ENCODE data around the gene ABL2.
"Not testable (repeated sequence)": the region's sequence is repeated elsewhere in the genome, so short reads cannot be mapped to it uniquely, and the experiment has no call there.

ABL2 gene

GRCh38 chr1:179234863-179235262 is 5.4 kb upstream of the ABL2 start:
- no peak for DNase-seq (ENCODE audit: insufficient read length, low spot score)
- FAIRE-seq: no peak
- no peak for TF ChIP-seq POLR2A (IDR thresholded peaks at IDR 0.05; ENCODE audit: low read depth, low read length)

DNA sequence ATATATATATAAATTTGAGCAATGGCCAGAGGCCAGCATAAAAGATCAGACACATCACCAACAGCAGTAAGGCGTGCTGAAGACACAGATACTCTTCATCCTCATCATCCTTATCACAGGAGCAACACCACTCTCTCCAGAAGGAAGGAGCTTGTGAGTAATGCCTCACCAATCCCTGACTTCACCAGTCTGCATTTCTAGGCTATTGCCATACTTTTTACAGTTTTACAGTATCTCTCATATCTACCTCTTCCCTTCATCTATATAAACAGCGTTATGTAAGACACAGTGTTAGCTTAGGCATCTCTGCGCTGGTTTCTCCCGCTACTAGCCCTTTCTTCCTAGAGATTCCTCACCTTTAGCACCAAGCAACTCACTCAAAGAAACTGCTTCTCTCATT is 2.4 kb upstream of the ABL2 start:
- FAIRE-seq (peak; percentile 23), DNase-seq (ENCODE audit: insufficient read length, low spot score) (peak; percentile 28)
- TF ChIP-seq POLR2A (IDR thresholded peaks at IDR 0.05; ENCODE audit: low read depth, low read length): no peak

GRCh38 chr1:179230721-179231120 is 1.2 kb upstream of the ABL2 start:
- FAIRE-seq (no peak), DNase-seq (ENCODE audit: insufficient read length, low spot score) (no peak)
- TF ChIP-seq POLR2A (IDR thresholded peaks at IDR 0.05; ENCODE audit: low read depth, low read length): no peak

- no peak for FAIRE-seq
- TF ChIP-seq POLR2A (IDR thresholded peaks at IDR 0.05; ENCODE audit: low read depth, low read length): no peak
- peak; percentile 15 for DNase-seq (ENCODE audit: insufficient read length, low spot score)
Observed at GRCh38 chr1:179230251-179230650, 774 bp upstream of the ABL2 start.

- no peak for FAIRE-seq
- TF ChIP-seq POLR2A (IDR thresholded peaks at IDR 0.05; ENCODE audit: low read depth, low read length): no peak
- no peak for DNase-seq (ENCODE audit: insufficient read length, low spot score)
Observed at GRCh38 chr1:179228783-179229213, 679 bp downstream of the ABL2 start.

GRCh38 chr1:179226738-179227137 is 2.7 kb downstream of the ABL2 start:
- no peak for DNase-seq (ENCODE audit: insufficient read length, low spot score)
- TF ChIP-seq POLR2A (IDR thresholded peaks at IDR 0.05; ENCODE audit: low read depth, low read length): no peak
- no peak for FAIRE-seq

DNA sequence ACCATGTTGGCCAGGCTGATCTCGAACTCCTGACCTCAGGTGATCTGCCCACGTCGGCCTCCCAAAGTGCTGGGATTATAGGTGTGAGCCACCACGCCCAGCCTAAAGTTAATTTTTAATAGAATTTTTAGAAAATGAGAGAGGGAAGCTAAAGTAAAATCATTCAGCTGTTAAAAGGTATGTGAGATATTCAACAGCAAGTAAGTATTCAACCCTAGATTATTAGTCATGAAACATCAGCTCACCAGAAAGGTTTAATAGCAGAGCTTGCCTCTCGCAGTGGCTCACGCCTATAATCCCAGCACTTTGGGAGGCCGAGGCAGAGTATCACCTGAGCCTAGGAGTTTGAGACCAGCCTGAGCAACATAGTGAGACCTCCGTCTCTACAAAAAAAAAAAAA is 5.0 kb downstream of the ABL2 start:
- DNase-seq (ENCODE audit: insufficient read length, low spot score); FAIRE-seq: not testable (repeated sequence)

DNA sequence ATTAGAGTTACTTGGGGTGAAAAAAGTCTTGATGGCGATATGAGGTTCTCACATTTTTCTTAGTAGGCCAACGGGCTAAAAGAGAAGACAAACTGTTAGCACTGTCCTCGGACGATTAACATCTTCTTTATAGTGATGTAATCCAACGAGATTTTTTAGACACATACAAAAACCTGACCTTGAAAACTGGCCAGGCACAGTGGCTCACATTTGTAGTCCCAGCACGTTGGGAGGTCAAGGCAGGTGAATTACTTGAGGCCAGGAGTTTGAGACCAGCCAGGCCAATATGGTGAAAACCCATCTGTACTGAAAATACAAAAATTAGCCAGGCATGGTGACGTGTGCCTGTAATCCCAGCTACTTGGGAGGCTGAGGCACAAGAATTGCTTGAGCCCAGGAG is 8.4 kb downstream of the ABL2 start:
- not testable (repeated sequence) for FAIRE-seq; DNase-seq (ENCODE audit: insufficient read length, low spot score)

GRCh38 chr1:179217943-179218507 is 11.5 kb downstream of the ABL2 start:
- no peak for DNase-seq (ENCODE audit: insufficient read length, low spot score)
- FAIRE-seq: no peak
- TF ChIP-seq POLR2A (IDR thresholded peaks at IDR 0.05; ENCODE audit: low read depth, low read length): no peak

GRCh38 chr1:179213317-179213716 is 16.2 kb downstream of the ABL2 start:
- not testable (repeated sequence) for FAIRE-seq; DNase-seq (ENCODE audit: insufficient read length, low spot score)

GRCh38 chr1:179208681-179209477 is 20.6 kb downstream of the ABL2 start:
- FAIRE-seq: no peak
- TF ChIP-seq POLR2A (IDR thresholded peaks at IDR 0.05; ENCODE audit: low read depth, low read length): no peak
- no peak for DNase-seq (ENCODE audit: insufficient read length, low spot score)

DNA sequence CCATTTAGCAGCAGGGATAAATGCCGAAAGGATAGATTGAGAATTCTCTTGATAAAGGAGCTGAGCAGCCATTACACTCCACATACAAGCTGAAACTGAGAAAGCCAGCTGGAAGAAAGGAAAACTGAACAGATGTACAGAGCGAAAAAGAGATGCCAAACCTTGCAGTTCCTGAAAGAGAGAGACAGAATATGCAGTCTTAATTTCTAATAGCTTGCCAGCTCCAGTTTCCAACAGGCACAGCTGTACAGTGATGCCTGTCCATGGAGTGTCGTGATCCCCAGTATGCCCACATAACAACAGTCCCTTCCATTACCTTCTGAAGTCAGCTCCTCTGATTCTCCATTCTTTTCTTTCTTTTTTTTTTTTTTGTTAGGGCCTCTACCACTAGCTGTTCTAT is 22.7 kb downstream of the ABL2 start:
- TF ChIP-seq POLR2A (IDR thresholded peaks at IDR 0.05; ENCODE audit: low read depth, low read length): no peak
- DNase-seq (ENCODE audit: insufficient read length, low spot score): no peak
- FAIRE-seq: no peak

DNA sequence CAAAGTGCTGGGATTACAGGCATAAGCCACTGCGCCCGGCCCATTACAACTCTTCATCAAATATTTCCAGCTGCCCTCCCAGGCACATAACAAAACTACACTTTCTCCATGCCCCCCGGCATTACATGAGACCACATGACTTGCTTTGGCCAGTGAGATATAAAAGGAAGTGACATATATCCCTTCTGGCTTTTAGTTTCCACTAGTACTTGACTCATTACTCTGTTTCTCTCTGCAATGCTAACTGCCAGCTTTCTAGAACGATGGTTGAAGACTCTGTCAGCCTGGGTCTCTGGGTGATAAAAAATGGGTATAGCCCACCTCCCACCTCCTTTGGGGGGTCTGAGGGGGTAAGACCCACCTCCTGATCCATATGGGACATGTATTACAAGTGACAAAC is 24.2 kb downstream of the ABL2 start:
- DNase-seq (ENCODE audit: insufficient read length, low spot score): no peak
- no peak for TF ChIP-seq POLR2A (IDR thresholded peaks at IDR 0.05; ENCODE audit: low read depth, low read length)
- no peak for FAIRE-seq

DNA sequence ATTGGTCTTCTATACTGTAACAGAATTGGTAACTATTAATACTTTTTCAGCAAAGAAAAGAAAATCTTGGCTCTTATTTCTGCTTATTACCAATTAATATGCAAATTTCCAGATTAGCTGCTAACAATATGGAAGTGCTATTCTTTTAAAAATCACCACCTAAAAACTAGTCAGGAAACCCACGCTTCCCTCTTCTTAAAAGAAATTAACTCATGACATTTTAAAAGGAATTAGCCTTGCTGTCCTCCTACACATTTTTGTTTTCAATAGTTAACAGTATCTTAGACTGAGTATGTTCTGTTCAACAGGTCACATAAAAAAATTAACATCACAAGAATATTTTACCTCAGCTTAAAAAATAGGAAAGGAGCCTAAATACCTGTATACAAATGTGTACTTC is 27.3 kb downstream of the ABL2 start:
- DNase-seq (ENCODE audit: insufficient read length, low spot score) (no peak), FAIRE-seq (no peak)
- TF ChIP-seq POLR2A (IDR thresholded peaks at IDR 0.05; ENCODE audit: low read depth, low read length): no peak

DNA sequence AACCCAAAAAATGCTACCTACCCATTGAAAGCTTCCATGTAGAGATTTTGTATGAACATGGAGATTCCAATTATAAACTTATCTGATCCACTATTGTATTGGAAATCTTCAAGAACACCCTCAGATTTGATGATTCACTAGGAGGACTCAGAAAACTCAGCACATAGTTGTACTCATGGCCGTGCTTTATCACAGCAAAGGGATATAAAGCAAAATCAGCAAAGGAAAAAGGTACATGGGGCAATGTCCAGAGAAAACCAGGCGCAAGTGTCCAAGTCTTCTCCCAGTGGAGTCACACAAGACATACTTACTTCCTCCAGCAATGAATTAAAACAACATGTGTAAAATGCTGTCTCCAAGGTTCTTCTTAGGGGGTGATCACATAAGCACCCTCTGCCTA is 28.9 kb downstream of the ABL2 start:
- no peak for DNase-seq (ENCODE audit: insufficient read length, low spot score)
- no peak for TF ChIP-seq POLR2A (IDR thresholded peaks at IDR 0.05; ENCODE audit: low read depth, low read length)

More for the DNA sequence above, 28.9 kb downstream of the ABL2 start:
- no peak for FAIRE-seq

Data from H54 (cell line).